HepG2 (cell line): ENCODE results near the gene NUP58. TPM values are rescaled to one million over a fixed set of nuclear protein-coding genes. Genes with fewer than 3 reads are reported as not detected.

Source experiments
- ETV5 ChIP-seq: IDR thresholded peaks from 2 replicates; pipeline ENCODE4 v1.6.1; 2018; ENCODE audit warnings: missing biosample characterization, missing genetic modification reagents, inconsistent platforms, borderline replicate concordance
- FOXC1 ChIP-seq: sonication (generic); formaldehyde crosslinking; IDR thresholded peaks from 2 replicates; pipeline ENCODE4 v1.8.0; 2022; ENCODE audit warnings: mild to moderate bottlenecking, missing genetic modification reagents, borderline replicate concordance
- FOXM1 ChIP-seq: sonication (generic); formaldehyde crosslinking; IDR thresholded peaks from 2 replicates; pipeline ENCODE4 v1.5.0; 2020; ENCODE audit warnings: missing genetic modification reagents
- GFI1 ChIP-seq: sonication (generic); formaldehyde crosslinking; IDR thresholded peaks from 2 replicates; pipeline ENCODE4 v1.5.0; 2020; ENCODE audit warnings: missing genetic modification reagents, mild to moderate bottlenecking, borderline replicate concordance
- HDAC1 ChIP-seq: sonication (generic); formaldehyde crosslinking; IDR thresholded peaks from 2 replicates; pipeline ENCODE4 v1.5.1; 2020; ENCODE audit warnings: mild to moderate bottlenecking, missing genetic modification reagents
- KMT2B ChIP-seq: IDR thresholded peaks from 2 replicates; pipeline ENCODE4 v1.6.1; 2016; ENCODE audit warnings: missing genetic modification reagents, missing compliant biosample characterization
- NFE2L1 ChIP-seq: sonication (generic); formaldehyde crosslinking; IDR thresholded peaks from 2 replicates; pipeline ENCODE4 v1.4.0; 2020; ENCODE audit warnings: missing genetic modification reagents, mild to moderate bottlenecking, borderline replicate concordance
- RARG ChIP-seq: sonication (generic); formaldehyde crosslinking; IDR thresholded peaks from 2 replicates; pipeline ENCODE4 v1.4.0; 2020; ENCODE audit warnings: low read depth, mild to moderate bottlenecking, missing genetic modification reagents
- RERE ChIP-seq: IDR thresholded peaks from 2 replicates; pipeline ENCODE4 v1.6.1; 2016; ENCODE audit warnings: low read depth, missing genetic modification reagents, missing compliant biosample characterization
- STAT5B ChIP-seq: sonication (generic); formaldehyde crosslinking; IDR thresholded peaks from 2 replicates; pipeline ENCODE4 v1.4.0; 2020; ENCODE audit warnings: missing genetic modification reagents
- TMF1 ChIP-seq: sonication (generic); formaldehyde crosslinking; IDR thresholded peaks from 2 replicates; pipeline ENCODE4 v1.8.1; 2022; ENCODE audit warnings: low read depth, missing genetic modification reagents
- ZBTB1 ChIP-seq: sonication (generic); formaldehyde crosslinking; IDR thresholded peaks from 2 replicates; pipeline ENCODE4 v1.4.0; 2020; ENCODE audit warnings: missing genetic modification reagents, borderline replicate concordance
- ZBTB21 ChIP-seq: sonication (generic); formaldehyde crosslinking; IDR thresholded peaks from 2 replicates; pipeline ENCODE4 v1.4.0; 2020; ENCODE audit warnings: missing genetic modification reagents
- ZFY ChIP-seq: sonication (generic); formaldehyde crosslinking; IDR thresholded peaks from 2 replicates; pipeline ENCODE4 v1.4.0; 2020; ENCODE audit warnings: missing genetic modification reagents
- ZNF317 ChIP-seq: sonication (generic); formaldehyde crosslinking; IDR thresholded peaks from 2 replicates; pipeline ENCODE4 v1.5.0; 2020; ENCODE audit warnings: mild to moderate bottlenecking, missing genetic modification reagents
- ZNF484 ChIP-seq: sonication (generic); formaldehyde crosslinking; IDR thresholded peaks from 2 replicates; pipeline ENCODE4 v1.5.1; 2020; ENCODE audit warnings: mild to moderate bottlenecking, low read depth, missing genetic modification reagents, borderline replicate concordance
- ZNF557 ChIP-seq: sonication (generic); formaldehyde crosslinking; IDR thresholded peaks from 2 replicates; pipeline ENCODE4 v1.4.0; 2020; ENCODE audit warnings: missing genetic modification reagents
- polyA plus RNA-seq, 8 experiments: library from polyadenylated mRNA; depleted of rRNA in 3 of 8; stranded (reverse) in 7 of 8; unstranded in 1 of 8; fragments of >200 nt; fragmentation: Illumina TruSeq in 4 of 8; extraction: Trizol in 4 of 8; gene quantifications; 2 replicates each; pipeline versions ENCODE4 v1.2.1 to v1.2.3, GENCODE V29; 2011 to 2016; ENCODE audit warnings: low read depth in 4 of 8, missing spikeins in 1 of 8, mixed read lengths in 1 of 8; ENCODE audit not compliant: insufficient read depth in 1 of 8
- total RNA-seq, 5 experiments: library from RNA; depleted of rRNA; stranded (reverse); fragments of >200 nt; fragmentation: Illumina TruSeq; extraction: Trizol; gene quantifications; 2 replicates each; pipeline ENCODE4 v1.2.3, GENCODE V29; 2016; ENCODE audit warnings: low read depth in 1 of 5
- TF ChIP-seq, protein P1 (sequence below): sonication (generic); formaldehyde crosslinking; IDR thresholded peaks from 2 replicates; pipeline ENCODE4 v1.5.0; 2020; ENCODE audit warnings: mild to moderate bottlenecking, missing genetic modification reagents
- TF ChIP-seq, protein P2 (sequence below): sonication (generic); formaldehyde crosslinking; IDR thresholded peaks from 2 replicates; pipeline ENCODE4 v1.4.0; 2020; ENCODE audit warnings: missing genetic modification reagents
- TF ChIP-seq, protein P3 (sequence below): sonication (generic); formaldehyde crosslinking; IDR thresholded peaks from 2 replicates; pipeline ENCODE4 v1.5.0; 2020; ENCODE audit warnings: missing genetic modification reagents

The NUP58 gene
- total and polyA plus RNA-seq, 2 of the 13 experiments (the other 11 are each of a cell fraction or from before 2014, with no cell fraction given), result 45.4 to 46.5 TPM

DNA sequence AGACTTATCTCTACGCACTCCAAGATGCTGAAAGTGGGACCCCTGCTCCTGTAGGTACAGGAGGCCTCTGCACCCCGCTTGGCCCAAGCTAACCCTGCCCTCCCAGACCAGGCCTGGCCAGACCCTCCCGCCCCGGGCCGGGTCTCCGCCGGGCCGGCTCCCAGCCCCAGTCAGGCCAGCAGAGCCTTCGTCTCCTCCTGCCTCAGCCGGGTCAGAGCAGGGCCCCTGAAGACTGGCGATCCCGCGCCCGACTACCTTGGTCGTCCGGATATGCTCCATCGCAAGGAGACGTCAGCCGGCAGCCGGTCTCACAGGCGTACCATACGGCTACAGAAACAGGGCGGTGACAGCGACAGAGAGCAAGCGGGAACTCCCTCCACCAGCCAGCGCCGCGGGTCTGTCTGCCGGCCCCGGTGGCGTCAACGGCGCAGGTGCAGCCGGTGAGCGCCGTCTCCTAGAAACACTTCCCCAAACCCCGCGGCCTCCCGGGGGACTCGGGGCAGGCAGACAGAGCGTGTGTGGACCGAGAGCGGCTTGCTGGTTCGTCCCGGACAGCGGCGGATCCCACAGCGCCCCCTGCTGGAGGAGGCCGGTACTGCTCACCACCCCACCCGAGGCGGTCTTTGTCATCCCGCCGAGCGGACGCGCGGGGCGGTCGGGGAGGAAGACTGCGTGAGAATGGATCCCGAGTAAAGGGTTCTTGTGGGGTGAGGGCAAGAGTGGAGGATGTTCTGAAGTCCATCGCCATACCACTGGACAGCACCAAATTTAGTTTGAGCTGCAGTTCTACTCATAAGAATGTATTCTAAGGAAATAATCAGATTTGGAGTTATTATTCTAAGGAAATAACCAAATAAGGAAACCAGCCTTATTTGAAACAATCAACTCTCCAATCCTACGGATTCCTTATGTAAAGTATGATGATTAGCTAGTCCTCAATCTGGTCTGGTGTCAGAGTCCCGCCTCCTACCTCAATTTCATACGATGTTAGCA, 14.2 kb upstream of the NUP58 start, which contains the start of gene MTMR6 (continued):
- TF ChIP-seq, protein P1, sequence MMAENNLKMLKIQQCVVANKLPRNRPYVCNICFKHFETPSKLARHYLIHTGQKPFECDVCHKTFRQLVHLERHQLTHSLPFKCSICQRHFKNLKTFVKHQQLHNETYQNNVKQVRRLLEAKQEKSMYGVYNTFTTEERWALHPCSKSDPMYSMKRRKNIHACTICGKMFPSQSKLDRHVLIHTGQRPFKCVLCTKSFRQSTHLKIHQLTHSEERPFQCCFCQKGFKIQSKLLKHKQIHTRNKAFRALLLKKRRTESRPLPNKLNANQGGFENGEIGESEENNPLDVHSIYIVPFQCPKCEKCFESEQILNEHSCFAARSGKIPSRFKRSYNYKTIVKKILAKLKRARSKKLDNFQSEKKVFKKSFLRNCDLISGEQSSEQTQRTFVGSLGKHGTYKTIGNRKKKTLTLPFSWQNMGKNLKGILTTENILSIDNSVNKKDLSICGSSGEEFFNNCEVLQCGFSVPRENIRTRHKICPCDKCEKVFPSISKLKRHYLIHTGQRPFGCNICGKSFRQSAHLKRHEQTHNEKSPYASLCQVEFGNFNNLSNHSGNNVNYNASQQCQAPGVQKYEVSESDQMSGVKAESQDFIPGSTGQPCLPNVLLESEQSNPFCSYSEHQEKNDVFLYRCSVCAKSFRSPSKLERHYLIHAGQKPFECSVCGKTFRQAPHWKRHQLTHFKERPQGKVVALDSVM (CRISPR knock-in tag), result 0 out of 2 replicates have a peak, but pooled peaks have one; percentile 41
- TF ChIP-seq, protein P2, sequence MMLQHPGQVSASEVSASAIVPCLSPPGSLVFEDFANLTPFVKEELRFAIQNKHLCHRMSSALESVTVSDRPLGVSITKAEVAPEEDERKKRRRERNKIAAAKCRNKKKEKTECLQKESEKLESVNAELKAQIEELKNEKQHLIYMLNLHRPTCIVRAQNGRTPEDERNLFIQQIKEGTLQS (CRISPR knock-in tag), result no peak
- no peak for TF ChIP-seq STAT5B
- no peak for TF ChIP-seq RARG (CRISPR knock-in tag)
- peak; percentile 86 for TF ChIP-seq KMT2B (CRISPR knock-in tag)
- no peak for TF ChIP-seq ZNF484
- peak; percentile 36; the same call in 1 of the 2 replicates for TF ChIP-seq ZNF317 (CRISPR knock-in tag)
- TF ChIP-seq, protein P3, sequence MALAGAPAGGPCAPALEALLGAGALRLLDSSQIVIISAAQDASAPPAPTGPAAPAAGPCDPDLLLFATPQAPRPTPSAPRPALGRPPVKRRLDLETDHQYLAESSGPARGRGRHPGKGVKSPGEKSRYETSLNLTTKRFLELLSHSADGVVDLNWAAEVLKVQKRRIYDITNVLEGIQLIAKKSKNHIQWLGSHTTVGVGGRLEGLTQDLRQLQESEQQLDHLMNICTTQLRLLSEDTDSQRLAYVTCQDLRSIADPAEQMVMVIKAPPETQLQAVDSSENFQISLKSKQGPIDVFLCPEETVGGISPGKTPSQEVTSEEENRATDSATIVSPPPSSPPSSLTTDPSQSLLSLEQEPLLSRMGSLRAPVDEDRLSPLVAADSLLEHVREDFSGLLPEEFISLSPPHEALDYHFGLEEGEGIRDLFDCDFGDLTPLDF (CRISPR knock-in tag), result 0 out of 2 replicates have a peak, but pooled peaks have one; percentile 17
- no peak for TF ChIP-seq NFE2L1 (CRISPR knock-in tag)
- TF ChIP-seq ZBTB21 (CRISPR knock-in tag), result no peak
- TF ChIP-seq ZFY (CRISPR knock-in tag), result peak; percentile 84
- no peak for TF ChIP-seq FOXM1 (CRISPR knock-in tag)
- no peak for TF ChIP-seq ZNF557 (CRISPR knock-in tag)
- TF ChIP-seq HDAC1 (CRISPR knock-in tag), result peak; percentile 77
- TF ChIP-seq ZBTB1, result no peak
- no peak; the same call in 1 of the 2 replicates for TF ChIP-seq ETV5 (CRISPR knock-in tag)
- TF ChIP-seq RERE (CRISPR knock-in tag), result no peak
- TF ChIP-seq TMF1 (CRISPR knock-in tag), result 0 out of 2 replicates have a peak, but pooled peaks have one; percentile 82
- TF ChIP-seq GFI1 (CRISPR knock-in tag), result no peak
- 0 out of 2 replicates have a peak, but pooled peaks have one; percentile 50 for TF ChIP-seq FOXC1 (CRISPR knock-in tag)
